GM19240 (cell line): ENCODE results near the gene NOM1.
"Not testable (repeated sequence)": the region's sequence is repeated elsewhere in the genome, so short reads cannot be mapped to it uniquely, and the experiment has no call there.

Source experiments
- DNase-seq: peaks from one replicate; pipeline ENCODE4 v3.0.0; 2011; ENCODE audit warnings: low spot score; ENCODE audit not compliant: insufficient read length

Gene NOM1

DNA sequence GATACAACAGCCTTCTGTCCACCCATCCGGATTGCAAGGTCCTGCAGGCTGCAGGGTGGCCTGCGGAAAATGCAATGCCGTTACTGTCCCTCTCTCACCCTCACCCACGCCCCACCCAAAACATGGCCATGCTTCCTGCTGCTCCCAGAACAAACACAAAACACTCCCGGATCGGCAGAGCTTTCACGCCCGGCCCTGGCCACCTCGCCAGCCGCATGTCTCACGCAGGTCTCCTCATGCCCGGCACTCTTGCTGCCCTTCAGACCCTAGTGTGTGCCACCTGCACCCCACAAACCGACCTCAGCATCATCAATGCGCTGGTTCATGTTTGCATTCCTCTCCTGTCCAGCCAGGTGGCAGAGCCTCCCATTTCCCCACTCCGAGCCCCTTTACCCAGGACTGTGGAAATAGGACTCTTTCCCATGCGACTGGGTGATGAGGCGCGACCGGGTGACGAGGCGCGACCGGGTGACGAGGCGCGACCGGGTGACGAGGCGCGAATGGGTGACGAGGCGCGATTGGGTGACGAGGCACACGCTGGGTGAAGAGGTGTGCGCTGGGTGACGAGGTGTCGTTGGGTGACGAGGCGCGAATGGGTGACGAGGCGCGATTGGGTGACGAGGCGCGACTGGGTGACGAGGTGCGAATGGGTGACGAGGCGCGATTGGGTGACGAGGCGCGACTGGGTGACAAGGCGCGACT lies 8.9 kb upstream of the NOM1 start:
- no peak for DNase-seq

DNA sequence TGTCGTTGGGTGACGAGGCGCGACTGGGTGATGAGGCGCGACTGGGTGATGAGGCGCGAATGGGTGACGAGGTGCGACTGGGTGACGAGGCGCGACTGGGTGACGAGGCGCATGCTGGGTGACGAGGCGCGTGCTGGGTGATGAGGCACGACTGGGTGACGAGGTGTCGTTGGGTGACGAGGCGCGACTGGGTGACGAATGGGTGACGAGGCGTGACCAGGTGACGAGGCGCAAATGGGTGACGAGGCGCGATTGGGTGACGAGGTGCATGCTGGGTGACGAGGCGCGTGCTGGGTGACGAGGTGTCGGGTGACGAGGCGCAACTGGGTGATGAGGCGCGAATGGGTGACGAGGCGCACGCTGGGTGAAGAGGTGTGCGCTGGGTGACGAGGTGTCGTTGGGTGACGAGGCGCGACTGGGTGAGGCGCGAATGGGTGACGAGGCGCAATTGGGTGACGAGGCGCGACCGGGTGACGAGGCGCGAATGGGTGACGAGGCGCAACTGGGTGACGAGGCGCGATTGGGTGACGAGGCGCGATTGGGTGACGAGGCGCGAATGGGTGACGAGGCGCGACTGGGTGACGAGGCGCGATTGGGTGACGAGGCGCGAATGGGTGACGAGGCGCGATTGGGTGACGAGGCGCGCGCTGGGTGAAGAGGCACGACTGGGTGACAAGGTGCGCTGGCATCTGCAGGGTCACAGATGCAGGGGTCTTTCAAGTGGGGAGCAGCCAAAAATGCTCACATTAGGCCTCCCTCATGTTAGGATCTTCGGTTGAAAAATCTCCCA lies 7.9 kb upstream of the NOM1 start:
- no peak for DNase-seq

DNA sequence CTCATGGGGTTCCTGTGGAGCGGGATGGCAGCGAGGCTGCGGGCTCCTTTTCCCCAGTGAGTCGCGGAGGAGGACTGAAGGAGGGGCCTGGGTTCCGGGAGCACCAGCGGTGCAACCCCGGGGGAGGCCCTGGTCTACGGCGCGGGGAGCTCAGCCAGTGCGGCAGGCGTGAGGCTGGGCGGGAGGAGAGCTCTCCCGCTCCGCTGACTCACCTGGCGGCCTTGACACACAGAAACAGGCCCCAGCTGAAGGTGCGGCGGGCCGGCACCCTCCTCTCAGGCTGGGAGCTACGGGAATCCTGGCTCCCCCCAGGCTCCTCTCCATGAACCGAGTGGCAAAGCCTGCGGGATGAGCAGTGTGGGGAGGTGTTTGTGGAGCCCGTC lies 6.8 kb upstream of the NOM1 start:
- no peak for DNase-seq

DNA sequence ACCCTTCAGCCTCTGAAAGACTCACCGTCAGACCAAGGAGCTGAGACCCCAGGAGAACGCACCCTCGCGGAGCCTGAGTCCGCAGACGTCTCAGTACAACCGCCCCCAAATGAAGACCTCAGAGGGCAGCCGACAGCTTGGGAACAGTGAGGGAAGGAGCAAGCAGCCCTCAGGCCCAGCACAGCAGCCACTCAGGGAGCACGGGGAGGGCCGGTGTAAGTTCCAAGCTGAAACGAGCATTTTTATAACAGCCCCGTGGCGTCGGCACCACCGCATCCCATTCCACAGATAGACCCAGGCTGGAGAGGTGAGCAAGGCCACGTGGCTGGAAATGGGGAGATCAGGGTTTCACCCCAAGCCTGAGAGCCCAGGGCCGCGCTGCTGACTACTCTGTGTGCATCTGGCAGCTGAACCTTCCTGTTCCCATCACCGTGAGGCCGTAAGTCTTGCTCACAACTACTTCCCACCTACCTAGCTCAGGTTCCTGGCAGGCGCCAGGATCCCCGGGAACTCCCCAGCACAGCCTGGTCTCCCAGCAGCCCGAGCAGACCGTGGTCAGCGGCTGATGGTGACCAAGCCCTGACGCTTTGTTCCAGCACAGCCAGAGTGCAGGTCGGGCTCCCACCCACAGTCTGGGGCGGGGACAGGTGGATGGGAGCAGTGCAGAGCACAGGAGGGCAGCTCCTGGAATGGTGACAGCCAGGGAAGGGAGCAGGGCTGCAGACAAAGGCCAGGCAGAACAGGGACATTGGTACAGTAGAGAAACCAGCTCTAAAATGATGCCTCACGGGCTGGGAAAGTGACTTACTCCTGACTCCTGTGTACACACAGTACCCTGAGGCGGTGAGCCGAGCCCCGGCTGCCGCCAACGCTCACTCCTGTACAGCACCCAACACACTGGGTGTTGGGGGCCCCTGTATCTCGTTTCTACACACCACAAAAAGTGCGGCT lies 6.1 kb upstream of the NOM1 start:
- no peak for DNase-seq

DNA sequence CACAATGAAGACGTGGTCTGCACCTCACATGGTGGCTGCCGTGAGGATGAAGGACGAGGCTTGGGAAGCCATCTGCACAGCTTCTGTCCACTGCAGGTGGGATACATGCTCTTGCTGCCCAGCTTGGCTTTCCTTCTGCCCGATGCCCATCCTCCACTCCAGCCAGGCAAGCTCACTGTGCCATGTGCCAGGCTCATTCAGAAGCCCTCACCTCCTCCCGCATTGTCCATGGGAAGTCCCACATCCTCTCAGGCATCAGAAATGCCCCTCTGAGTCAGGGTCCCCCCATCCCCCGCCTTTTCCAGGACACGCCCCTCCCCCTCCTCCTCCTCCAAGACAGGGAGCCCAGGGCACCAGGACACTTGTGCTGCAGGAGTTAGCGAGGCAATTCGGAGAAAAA lies 4.6 kb upstream of the NOM1 start:
- DNase-seq: no peak

DNA sequence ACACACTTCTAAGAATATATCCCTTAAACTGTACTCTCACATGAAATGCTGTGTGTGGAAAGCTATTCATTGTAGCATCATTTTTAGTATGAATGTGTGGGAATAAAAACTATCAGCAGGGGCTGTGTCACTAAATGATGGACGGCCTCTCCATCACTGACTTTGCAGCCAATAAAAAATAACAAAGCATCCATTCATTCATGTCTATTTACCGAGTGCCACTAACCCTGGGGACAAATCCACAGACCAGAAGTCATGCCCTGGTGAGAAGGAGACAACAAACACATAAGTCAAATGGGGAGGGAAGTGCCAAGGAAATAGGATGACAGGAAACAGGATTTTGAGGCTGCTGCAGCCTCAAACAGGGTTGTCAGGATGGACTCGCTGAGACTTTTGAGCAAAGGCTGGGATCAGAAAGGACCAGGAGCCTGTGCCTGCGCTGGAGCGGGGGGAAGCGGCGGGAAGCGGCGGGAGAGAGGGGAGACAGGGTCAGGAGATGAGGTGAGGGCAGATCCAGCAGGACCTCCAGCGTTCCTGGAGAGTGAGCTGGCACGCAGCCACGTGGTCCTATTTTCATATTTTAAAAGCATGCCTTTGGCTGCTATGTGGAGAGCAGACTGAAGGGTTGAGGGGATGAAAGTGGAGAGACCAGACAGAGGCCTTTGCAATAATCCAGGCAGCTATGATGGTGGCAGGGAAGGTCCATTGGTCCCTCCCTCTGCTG lies 2.2 kb upstream of the NOM1 start:
- no peak for DNase-seq

DNA sequence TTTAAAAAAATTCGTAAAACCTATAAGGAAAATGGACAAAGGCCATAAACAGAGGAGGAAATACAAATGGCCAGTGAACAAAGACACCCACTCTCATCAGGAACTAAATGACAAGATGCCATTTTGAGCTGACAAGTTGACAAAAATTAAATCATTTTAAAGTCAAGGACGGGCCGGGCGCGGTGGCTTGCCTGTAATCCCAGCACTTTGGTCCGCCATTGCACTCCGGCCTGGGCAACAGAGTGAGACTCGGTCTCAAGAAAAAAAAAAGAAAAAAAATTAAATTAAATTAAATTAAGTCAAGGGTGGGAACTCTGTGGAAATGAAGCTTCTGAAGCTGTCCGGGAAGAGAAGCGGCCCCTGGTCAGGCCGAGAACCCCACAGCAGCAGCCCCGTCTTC lies 1.2 kb upstream of the NOM1 start:
- DNase-seq: no peak

DNA sequence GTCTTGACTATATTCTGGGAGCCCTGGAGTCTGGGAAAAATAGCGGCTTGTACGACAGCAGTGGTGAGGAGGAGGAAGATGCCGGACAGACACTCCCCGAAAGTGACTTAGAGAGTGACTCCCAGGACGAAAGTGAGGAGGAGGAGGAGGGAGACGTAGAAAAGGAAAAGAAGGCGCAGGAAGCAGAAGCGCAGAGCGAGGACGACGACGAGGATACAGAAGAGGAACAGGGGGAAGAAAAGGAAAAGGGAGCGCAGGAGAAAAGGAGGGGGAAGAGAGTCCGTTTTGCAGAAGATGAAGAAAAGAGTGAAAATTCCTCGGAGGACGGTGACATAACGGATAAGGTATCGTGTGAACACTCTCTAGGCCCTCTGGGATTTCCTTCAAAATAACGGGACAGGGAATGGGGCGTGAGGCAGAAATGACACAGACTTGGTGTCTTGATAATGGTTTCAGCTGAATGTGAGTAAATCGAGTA lies 908 bp downstream of the NOM1 start:
- no peak for DNase-seq

DNA sequence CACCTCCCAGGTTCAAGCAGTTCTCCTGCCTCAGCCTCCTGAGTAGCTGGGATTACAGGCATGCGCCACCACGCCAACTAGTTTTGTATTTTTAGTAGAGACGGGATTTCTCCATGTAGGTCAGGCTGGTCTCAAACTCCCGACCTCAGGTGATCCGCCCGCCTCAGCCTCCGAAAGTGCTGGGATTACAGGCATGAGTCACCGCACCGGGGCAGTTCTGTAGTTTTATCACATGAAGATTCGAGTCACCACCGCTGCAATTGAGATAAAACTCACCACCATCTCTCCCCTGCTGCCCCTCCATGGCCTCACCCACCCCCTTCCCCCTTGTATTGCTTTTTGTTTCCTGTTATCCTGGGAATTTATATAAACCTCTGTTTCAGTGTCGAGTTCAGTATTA lies 3.7 kb downstream of the NOM1 start:
- not testable (repeated sequence) for DNase-seq

DNA sequence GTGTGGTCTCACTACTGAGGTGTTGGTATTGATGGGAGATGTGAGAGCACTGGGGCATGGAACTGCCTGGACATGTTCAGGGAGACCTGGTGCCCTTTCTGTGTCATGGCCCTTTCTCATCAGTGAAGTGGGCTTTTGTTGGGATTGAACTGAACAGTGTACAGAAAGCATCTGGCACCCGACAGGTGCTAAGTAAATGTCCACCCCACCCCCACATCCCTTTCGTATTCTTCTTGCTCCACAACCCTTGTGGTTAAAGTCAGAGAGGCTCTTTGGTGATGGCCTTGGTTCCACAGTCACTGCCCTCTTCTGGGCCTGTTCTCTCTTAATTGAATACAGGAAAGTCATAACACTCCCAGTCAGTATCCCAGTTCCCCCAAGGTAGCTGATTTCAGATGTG lies 5.4 kb downstream of the NOM1 start:
- no peak for DNase-seq

DNA sequence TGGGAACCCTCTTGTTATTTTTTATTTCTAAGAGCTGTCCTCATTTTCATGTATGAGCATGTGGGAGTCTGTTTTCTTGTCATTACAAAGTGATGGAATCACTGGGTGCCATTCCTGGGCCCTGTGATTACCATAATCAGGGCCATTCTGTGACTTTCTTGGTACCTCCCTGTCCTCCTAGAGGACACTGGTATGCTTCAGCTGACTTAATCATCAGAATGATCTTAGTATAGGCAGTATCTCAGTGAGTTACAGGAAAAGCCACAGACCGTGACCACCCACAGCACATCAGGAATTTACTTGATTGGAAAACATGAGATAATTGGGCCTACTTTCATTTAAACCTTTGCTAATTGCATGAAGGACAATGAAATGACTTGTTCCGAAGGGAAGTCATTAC lies 7.2 kb downstream of the NOM1 start:
- DNase-seq: no peak

DNA sequence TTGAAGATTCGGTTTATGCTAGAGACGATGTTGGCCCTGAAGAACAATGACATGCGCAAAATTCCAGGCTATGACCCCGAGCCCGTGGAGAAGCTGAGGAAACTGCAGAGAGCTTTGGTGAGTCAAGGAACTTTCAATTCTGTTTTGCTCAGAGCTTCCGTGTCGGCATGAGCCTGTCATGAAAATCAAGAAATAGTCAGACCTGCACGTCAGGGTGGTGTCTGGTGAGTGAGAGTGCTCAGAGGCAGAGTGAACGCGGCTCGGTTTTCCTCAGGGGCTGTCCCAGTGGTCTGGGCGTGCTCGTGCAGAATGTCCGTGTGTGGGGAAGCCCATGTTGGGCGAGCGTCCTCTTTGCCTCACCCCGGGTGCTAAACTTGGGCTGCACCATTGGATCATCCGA lies 12.6 kb downstream of the NOM1 start:
- no peak for DNase-seq

DNA sequence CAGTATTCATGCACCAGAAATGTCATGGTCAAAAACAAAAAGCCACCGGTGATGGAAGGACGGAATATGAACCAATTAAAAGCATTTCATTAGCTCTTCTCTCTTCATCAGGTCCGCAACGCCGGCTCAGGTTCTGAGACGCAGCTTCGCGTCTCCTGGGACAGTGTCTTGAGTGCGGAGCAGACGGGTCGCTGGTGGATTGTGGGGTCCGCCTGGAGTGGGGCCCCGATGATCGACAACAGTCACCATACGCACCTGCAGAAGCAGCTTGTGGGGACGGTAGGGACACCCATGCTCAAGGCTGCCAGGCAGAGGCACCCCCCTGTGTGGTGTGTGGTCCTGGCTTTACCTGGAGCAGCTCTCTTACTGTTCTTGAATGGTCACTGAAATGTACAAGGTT lies 13.4 kb downstream of the NOM1 start:
- DNase-seq: no peak

DNA sequence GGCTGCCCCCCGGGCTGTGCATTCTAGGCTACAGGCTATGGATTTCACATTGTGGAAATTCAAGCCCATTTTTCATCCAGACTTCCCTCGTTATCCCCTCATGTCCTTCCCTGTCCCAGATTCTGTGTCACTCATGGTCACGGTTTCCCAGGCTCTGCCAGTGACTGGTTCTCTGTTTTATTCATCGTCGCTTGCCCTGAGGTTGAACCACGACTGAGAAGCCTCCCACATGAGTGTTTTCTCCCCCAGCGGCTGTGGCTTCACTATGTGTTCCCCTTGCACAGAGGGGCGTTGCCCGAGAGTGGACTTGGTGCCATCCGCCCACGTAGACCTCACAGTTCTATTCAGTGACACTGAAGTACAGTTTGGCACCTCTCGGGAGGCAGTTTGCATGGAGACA lies 14.0 kb downstream of the NOM1 start:
- DNase-seq: no peak

DNA sequence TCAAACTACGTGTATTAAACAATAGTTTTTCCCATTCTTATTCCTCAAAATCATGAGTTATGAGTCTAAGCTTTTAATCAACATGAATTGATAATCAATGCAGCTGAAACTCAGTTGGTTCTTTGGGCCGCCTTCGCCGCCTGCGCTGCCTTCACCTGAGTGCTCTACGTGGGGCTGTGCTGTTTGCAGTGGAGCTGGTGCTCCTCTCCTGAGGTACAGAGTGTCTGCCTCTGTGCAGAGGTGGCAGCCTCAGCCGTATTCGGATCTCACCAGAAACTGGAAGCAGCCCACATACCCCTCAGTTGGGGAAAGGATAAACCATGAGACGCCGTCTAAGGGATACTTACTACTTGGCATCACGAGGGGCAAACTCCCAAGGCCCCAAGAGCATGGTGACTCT lies 15.5 kb downstream of the NOM1 start:
- DNase-seq: no peak

DNA sequence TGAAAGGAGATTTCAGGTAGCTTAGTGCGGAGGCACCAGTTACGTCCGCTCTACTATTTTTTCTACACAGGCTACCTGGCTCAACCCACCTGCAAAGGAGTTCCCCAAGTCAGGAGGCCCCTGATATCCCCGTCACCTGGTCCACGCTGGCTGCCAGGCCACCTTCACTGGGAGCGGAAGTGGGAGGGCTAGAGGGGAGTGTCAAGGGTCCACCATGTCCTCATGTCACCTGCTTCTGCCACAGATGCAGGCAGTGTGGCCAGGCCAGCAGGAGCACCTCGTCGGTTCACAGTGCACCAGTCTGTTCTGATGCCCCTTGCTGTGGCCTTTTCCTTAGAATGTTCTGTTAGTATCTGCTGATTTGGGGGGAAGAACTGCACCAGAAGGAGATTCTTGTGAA lies 16.9 kb downstream of the NOM1 start:
- DNase-seq: no peak

DNA sequence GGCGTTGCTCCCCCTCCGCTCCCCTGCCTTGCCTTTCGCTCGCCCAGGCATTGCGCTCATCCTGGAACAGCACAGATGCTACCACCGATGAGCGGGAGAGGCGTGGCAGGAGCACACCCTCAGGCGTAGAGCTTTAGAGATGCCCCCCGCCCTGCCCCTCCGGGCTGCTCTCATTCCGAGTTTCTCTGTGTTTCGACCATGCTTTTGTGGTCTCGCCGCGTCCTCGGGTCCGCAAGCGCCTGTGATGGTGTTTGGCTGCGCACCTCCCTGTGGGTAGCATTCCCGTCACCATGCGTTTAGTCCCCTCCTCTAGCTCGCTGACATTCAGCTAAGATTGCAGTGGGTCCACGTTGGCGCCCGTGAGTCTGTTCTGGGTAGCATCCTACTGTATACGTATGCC lies 18.7 kb downstream of the NOM1 start:
- no peak for DNase-seq

DNA sequence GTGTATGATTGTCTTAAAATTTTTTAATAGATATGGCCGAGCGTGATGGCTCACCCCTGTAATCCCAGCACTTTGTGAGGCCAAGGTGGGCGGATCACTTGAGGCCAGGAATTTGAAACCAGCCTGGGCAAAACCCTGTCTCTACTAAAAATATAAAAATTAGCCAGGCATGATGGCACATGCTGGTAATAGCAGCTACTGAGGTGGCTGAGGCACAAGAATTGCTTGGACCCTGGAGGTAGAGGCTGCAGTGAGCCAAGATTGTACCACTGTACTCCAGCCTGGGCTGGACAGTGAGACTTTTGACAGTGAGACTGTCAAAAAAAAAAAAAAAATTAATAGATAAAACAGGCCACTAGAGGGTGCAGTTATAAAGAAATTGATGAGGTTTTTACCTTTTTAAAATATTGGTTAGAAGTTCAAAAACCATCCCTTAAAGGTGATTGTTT lies 20.5 kb downstream of the NOM1 start:
- no peak for DNase-seq

DNA sequence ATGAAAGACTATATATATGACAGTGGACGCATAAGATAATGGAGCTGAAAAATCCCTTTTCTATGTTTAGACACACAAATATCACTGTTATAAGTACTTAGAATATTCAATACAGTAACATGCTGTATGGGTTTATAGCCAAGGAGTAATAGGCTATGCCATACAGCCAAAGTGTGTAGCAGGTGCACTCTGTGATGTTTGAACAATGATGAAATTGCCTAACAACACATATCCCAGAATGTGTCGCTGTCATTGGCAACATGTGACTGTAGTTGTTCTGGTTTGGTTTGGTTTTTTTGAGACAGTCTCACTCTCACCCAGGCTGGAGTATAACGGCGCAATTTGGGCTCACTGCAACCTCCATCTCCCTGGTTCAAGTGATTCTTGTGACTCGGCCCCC lies 26.1 kb downstream of the NOM1 start:
- no peak for DNase-seq

DNA sequence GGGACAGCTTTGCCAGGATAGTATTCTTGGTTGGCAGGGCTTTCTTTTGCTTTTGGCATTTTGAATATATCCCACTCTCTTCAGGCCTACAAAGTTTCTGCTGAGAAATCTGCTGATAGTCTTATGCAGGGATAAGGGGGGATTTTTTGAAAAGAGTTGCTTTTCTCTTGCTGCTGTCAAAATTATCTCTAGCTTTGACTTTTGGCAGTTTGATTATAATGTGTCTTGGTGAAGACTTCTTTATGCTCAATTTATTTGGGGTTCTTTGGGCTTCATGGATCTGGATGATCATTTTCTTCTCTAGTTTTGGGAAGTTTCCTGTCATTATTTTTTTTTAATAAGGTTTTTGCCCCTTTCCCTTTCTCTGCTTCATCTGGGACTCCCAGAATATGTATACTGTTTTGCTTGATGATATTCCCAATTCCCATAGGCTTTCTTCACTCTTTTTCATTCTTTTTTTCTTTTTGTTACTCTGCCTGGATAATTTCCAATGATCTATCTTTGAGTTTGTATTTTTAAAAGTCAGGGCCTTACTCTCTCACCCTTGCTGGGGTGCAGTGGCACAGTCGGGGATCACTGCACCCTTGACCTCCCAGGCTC lies 29.6 kb downstream of the NOM1 start:
- no peak for DNase-seq

DNA sequence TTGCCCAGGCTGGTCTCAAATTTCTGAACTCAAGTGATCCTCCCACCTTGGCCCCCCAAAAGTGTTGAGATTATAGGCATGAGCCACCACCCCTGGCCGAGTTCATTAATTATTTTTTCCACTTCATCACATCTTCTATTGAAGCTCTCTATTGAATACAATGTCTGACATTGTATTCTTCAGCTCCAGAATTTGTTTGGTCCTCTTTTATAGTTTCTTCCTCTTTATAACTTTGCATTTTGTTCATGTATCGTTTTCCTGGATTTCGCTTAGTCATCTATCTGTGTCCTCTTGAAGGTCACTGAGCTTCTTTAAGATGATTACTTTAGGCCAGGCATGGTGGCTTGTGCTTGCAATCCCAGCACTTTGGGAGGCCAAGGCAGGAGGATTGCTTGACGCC lies 30.2 kb downstream of the NOM1 start:
- no peak for DNase-seq
